Measurements from ENCODE around the gene THAP6. TPM values are rescaled to one million over a fixed set of nuclear protein-coding genes. Genes with fewer than 3 reads are reported as not detected.
"Not testable (repeated sequence)": the region's sequence is repeated elsewhere in the genome, so short reads cannot be mapped to it uniquely, and the experiment has no call there.

THAP6 gene
- polyA plus RNA-seq, 2 of the 4 experiments (the other 2 are of a cell fraction): 9.4 to 19.1 TPM

DNA sequence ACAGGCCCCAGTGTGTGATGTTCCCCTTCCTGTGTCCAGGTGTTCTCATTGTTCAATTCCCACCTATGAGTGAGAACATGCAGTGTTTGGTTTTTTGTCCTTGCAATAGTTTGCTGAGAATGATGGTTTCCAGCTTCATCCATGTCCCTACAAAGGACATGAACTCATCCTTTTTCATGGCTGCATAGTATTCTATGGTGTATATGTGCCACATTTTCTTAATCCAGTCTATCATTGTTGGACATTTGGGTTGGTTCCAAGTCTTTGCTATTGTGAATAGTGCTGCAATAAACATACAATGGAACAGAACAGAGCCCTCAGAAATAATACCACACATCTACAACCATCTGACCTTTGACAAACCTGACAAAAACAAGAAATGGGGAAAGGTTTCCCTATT is 19.7 kb downstream of the THAP6 start:
- H3K9me3 ChIP-seq; CTCF ChIA-PET; DNase-seq (ENCODE audit: low read depth in 1 of 2, low spot score in 1 of 2); H3K4me3 ChIP-seq; H3K27ac ChIP-seq; FAIRE-seq; H3K4me2 ChIP-seq; POLR2A ChIA-PET; H3K4me1 ChIP-seq; ATAC-seq: not testable (repeated sequence)

GRCh38 chr4:75537308-75537707 is 23.0 kb downstream of the THAP6 start:
- H3K27ac ChIP-seq; CTCF ChIA-PET; POLR2A ChIA-PET; H3K4me3 ChIP-seq; H3K9me3 ChIP-seq; FAIRE-seq; H3K4me2 ChIP-seq; ATAC-seq; DNase-seq (ENCODE audit: low read depth in 1 of 2, low spot score in 1 of 2); H3K4me1 ChIP-seq: not testable (repeated sequence)
- WGBS (ENCODE audit: missing lambda C conversion rate): 90% methylated on average over 6 of the region's 6 CpGs

GRCh38 chr4:75542824-75543223 is 28.6 kb downstream of the THAP6 start:
- DNase-seq (ENCODE audit: low read depth in 1 of 2, low spot score in 1 of 2): peak in 1 of 2 experiments; percentile 10
- ATAC-seq: peak; percentile 55 to 63; a peak in 3 of 6 replicates
- H3K9me3 ChIP-seq: no peaks in the 10 kb centered on the region
- FAIRE-seq: no peak
- TF ChIP-seq BHLHE40 (IDR thresholded peaks at IDR 0.05; ENCODE audit: low read depth, low read length) (no peak), HES2 (IDR thresholded peaks at IDR 0.05) (no peak), HEYL (CRISPR knock-in tag; IDR thresholded peaks at IDR 0.05) (no peak), JUN (IDR thresholded peaks at IDR 0.05) (no peak), PBX3 (IDR thresholded peaks at IDR 0.05) (no peak), KDM5A (IDR thresholded peaks at IDR 0.05) (no peak), REST (IDR thresholded peaks at IDR 0.05) (no peak), NFE2L2 (conservative IDR thresholded peaks at IDR 0.05; ENCODE audit: low read length) (no peak), TP53 (CRISPR knock-in tag; IDR thresholded peaks at IDR 0.05) (no peak), MAFK (IDR thresholded peaks at IDR 0.05; ENCODE audit: partially characterized antibody) (no peak), EP300 (IDR thresholded peaks at IDR 0.05) (no peak), BCL3 (IDR thresholded peaks at IDR 0.05) (no peak), HMGXB4 (CRISPR knock-in tag; IDR thresholded peaks at IDR 0.05; ENCODE audit: borderline replicate concordance) (no peak), CTCF (IDR thresholded peaks at IDR 0.05) (no peak), ZFP36 (IDR thresholded peaks at IDR 0.05; ENCODE audit: borderline replicate concordance, partially characterized antibody) (no peak)
- TF ChIP-seq, protein P1, sequence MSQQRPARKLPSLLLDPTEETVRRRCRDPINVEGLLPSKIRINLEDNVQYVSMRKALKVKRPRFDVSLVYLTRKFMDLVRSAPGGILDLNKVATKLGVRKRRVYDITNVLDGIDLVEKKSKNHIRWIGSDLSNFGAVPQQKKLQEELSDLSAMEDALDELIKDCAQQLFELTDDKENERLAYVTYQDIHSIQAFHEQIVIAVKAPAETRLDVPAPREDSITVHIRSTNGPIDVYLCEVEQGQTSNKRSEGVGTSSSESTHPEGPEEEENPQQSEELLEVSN (IDR thresholded peaks at IDR 0.05; ENCODE audit: borderline replicate concordance, low read depth): no peak
- H3K4me2 ChIP-seq: no peak overlapping the region
- no peak overlapping the region for H3K27ac ChIP-seq
- no peak overlapping the region for H3K4me3 ChIP-seq
- ChIA-PET CTCF (no interaction called here), POLR2A (no interaction called here)
- peaks cover under 1% of the 10 kb centered on the region; the same call in 1 of the 3 replicates for H3K4me1 ChIP-seq

Data from A549 (cell line).